Measurements from ENCODE around the gene SERP2. TPM values are rescaled to one million over a fixed set of nuclear protein-coding genes. Genes with fewer than 3 reads are reported as not detected.

SERP2 gene
- total RNA-seq, 2 experiments from 2014 or later = not detected

DNA sequence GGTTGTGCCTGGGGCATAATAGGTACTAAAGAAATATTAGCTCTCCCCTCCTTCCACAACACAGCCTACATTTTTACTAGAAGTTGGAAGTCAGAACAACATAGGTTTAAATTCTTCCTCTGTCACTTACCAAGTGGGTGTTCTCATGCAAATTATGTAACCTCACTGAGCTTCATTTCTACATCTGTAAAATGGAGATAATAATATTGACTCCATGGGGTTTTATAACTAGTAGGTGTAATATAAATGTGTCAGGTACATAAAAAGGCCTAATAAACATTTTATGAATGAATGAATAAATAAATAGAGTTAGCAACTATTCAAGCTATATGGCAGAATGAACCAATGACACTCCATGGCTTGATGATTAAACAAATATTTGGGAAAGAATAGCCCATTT lies 27.1 kb upstream of the SERP2 start:
- no peaks in the 10 kb centered on the region for H3K27me3 Mint-ChIP-seq
- no peak for DNase-seq
- POLR2A ChIA-PET = no interaction called here
- H3K4me3 Mint-ChIP-seq = no peak overlapping the region
- H3K4me1 Mint-ChIP-seq = peaks cover 1% of the 10 kb centered on the region
- no peaks in the 10 kb centered on the region for H3K36me3 Mint-ChIP-seq (ENCODE audit: low read depth)
- H3K9me3 Mint-ChIP-seq = no peaks in the 10 kb centered on the region
- CTCF ChIA-PET = interaction anchor here (1.0 kb wide), 1 partner anchor 13 kb away, joined by 3 read pairs; no protein-coding TSS in a partner anchor
- H3K27ac Mint-ChIP-seq = no peak overlapping the region

DNA sequence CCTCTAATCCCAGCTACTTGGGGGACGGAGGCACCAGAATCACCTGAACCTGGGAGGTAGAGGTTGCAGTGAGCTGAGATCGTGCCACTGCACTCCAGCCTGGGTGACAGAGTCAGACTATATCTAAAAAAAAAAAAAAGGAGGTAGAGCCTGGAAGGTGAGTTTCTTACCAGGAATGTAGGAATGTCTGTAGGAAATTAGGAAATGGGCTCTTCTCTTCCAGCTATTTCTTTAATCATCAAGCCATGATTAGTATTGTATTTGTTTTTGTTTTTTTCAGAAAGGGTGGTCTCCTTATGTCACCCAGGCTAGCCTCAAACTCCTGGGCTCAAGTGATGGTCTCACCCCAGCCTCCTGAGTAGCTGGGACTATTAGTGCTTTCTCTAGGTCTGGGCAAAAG lies 26.3 kb upstream of the SERP2 start:
- Mint-ChIP-seq H3K36me3 (ENCODE audit: low read depth) (no peaks in the 10 kb centered on the region), H3K9me3 (no peaks in the 10 kb centered on the region), H3K4me1 (peaks cover 7% of the 10 kb centered on the region), H3K27ac (no peak overlapping the region), H3K27me3 (no peaks in the 10 kb centered on the region), H3K4me3 (no peak overlapping the region)
- ChIA-PET CTCF (interaction anchor here (0.6 to 1.0 kb wide), 2 partner anchors 14 to 216 kb away, joined by 3 read pairs; no protein-coding TSS in a partner anchor), POLR2A (no interaction called here)
- DNase-seq = no peak

DNA sequence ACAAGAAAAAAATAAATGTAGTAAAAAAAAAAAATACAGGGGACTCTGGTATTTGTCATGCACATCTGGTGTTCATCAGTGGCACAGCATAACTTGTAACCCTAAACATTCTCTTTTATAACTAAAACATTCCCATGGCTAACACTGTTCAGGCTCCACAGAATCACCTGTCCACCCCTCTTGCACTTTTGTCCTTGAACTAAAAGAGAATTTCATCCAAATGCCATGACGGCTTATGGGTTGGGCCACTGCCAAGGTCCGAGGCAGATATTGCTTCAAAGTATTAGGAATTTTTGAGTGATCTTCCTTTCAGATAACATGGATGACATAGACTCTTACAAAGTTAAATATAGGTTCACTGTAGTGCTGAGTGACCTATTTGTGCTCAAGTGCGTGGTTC lies 25.7 kb upstream of the SERP2 start:
- no peak for DNase-seq
- Mint-ChIP-seq H3K9me3 (no peaks in the 10 kb centered on the region), H3K27ac (no peak overlapping the region), H3K4me1 (peaks cover 12% of the 10 kb centered on the region), H3K27me3 (no peaks in the 10 kb centered on the region), H3K36me3 (ENCODE audit: low read depth) (no peaks in the 10 kb centered on the region), H3K4me3 (no peak overlapping the region)
- POLR2A ChIA-PET = no interaction called here
- CTCF ChIA-PET = interaction anchor here (0.6 kb wide), 1 partner anchor 217 kb away, joined by 3 read pairs; no protein-coding TSS in a partner anchor

DNA sequence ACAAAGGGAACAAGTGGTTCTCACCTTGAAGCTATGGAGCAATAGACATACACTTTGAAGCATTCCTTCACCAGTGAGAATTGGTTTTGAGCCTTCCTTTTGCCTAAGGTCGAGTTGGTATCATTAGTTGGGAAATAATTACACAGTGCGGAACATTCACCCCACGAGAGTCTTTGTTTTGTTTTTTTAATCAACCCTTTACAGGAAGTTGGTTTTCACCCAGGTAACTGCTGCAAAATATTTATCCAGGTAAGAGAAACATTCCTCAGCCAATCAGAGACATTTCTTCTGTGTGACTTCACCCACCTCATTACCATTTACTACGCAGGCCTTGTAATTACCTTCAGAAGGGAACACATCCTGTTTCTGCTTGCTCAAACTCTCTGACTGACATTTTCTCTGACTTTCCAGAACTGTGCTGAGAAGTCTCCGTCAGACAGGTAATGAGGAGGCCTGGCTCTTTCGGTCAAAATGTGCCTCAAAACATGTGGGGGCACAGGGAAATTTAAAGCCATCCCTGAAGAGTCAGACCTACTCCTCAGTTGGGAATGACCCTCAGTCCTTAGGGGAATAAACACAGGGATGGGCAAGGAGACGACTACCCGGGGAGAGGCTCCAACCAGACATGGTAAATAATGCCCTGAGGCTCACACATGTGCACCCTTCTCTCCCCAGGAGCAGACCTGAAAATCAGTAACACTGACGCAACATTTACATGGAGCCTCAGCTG lies 22.7 kb upstream of the SERP2 start:
- Mint-ChIP-seq H3K4me1 (peaks cover 12% of the 10 kb centered on the region), H3K9me3 (no peaks in the 10 kb centered on the region), H3K27me3 (peaks cover 6% of the 10 kb centered on the region), H3K36me3 (ENCODE audit: low read depth) (no peaks in the 10 kb centered on the region), H3K4me3 (no peak overlapping the region), H3K27ac (no peak overlapping the region)
- POLR2A ChIA-PET = no interaction called here
- DNase-seq = no peak
- CTCF ChIA-PET = no interaction called here

DNA sequence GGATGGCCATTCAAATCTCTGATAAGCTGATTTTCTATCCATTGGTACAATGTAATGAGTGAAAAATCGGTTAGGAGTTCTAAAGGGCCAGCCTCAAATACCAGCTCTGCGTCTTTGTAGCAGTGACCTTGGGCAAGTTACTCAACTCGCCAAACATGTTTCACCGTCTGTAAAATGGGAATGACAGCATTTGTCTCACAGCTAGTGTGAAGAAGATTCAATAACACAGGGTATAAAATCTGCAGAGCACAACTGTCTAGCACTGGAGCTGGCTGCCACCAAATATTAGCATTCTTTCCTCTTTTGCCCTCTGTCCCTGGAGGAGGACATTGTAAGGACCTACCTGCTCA lies 22.1 kb upstream of the SERP2 start:
- POLR2A ChIA-PET = no interaction called here
- H3K36me3 Mint-ChIP-seq (ENCODE audit: low read depth) = no peaks in the 10 kb centered on the region
- peaks cover 12% of the 10 kb centered on the region for H3K4me1 Mint-ChIP-seq
- CTCF ChIA-PET = interaction anchor here (0.6 to 1.0 kb wide), 2 partner anchors 16 to 32 kb away, joined by 3 to 5 read pairs; no protein-coding TSS in a partner anchor
- H3K27ac Mint-ChIP-seq = no peak overlapping the region
- H3K9me3 Mint-ChIP-seq = no peaks in the 10 kb centered on the region
- H3K27me3 Mint-ChIP-seq = peaks cover 6% of the 10 kb centered on the region
- DNase-seq = no peak
- H3K4me3 Mint-ChIP-seq = no peak overlapping the region

DNA sequence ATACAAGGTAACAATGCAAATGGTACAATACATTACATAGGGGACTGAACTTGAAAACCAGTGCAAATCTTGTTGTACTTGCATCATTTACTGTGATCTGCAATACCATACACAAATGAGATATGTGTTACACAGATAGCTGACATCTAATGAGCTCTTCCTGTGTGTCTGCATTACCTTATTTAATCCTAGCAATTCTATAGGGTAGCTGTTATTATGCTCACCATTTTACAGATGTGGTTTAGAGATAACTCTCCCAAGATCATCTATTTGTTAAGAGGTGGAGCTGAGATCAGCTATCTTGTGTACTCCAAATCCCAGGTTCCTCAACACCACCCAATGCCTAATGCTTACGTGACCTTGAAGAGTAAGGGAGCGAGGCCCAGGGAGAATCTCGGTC lies 21.4 kb upstream of the SERP2 start:
- POLR2A ChIA-PET = no interaction called here

DNA sequence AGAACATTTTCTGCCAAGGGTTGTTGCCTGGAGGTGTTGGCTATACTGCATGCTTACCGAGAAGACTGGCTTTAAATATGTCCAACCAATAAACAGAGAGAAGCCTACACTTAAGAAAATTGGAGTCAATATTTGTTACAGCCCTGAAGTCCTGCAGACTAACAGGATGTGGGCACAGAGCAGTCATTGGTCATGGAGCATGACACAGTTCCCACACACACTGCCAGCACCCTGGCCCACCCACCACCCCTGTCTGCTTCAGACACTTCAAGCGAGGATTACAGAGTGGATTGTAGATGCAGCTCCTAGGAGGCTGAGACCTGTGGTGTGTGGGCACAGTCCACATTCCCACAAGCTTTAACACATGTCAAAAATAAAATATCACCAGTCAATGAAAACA lies 21.0 kb upstream of the SERP2 start:
- peaks cover 12% of the 10 kb centered on the region for H3K4me1 Mint-ChIP-seq
- CTCF ChIA-PET = interaction anchor here (0.6 to 1.0 kb wide), 3 partner anchors 17 to 408 kb away, joined by 3 read pairs; no protein-coding TSS in a partner anchor

More for the DNA sequence above, 21.4 kb upstream of the SERP2 start:
- no peaks in the 10 kb centered on the region for H3K36me3 Mint-ChIP-seq (ENCODE audit: low read depth)
- CTCF ChIA-PET = interaction anchor here (0.6 to 1.0 kb wide), 4 partner anchors 17 to 408 kb away, joined by 3 to 5 read pairs (median 3); no protein-coding TSS in a partner anchor
- peaks cover 6% of the 10 kb centered on the region for H3K27me3 Mint-ChIP-seq
- DNase-seq = no peak
- H3K4me3 Mint-ChIP-seq = no peak overlapping the region
- no peaks in the 10 kb centered on the region for H3K9me3 Mint-ChIP-seq
- peaks cover 12% of the 10 kb centered on the region for H3K4me1 Mint-ChIP-seq
- no peak overlapping the region for H3K27ac Mint-ChIP-seq

DNA sequence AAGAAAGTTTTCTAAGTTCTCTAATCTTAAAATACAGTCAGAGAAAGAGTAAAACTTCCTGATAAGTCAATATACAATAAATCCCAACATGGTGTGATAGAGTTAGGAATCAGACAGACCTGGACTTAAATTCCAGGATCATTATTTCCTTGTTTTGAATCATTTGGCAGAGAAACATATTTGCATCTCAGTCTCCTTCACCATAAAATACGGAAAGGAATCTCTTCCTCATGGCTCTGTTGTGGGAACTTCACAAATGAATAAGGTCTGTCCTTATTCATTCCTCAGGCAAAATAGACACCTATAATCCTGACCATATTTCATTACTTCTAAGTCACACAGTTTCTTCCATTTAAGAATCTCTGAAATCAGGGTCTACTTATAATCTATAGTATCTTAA lies 19.3 kb upstream of the SERP2 start:
- Mint-ChIP-seq H3K9me3 (no peaks in the 10 kb centered on the region), H3K36me3 (ENCODE audit: low read depth) (no peaks in the 10 kb centered on the region), H3K4me3 (no peak overlapping the region), H3K27me3 (peaks cover 8% of the 10 kb centered on the region), H3K4me1 (peaks cover 12% of the 10 kb centered on the region), H3K27ac (no peak overlapping the region)
- no peak for DNase-seq
- CTCF ChIA-PET = no interaction called here
- POLR2A ChIA-PET = no interaction called here

More for the DNA sequence above, 21.0 kb upstream of the SERP2 start:
- H3K4me3 Mint-ChIP-seq = no peak overlapping the region
- H3K27ac Mint-ChIP-seq = no peak overlapping the region
- no peaks in the 10 kb centered on the region for H3K36me3 Mint-ChIP-seq (ENCODE audit: low read depth)
- no peak for DNase-seq
- H3K9me3 Mint-ChIP-seq = no peaks in the 10 kb centered on the region
- POLR2A ChIA-PET = no interaction called here
- H3K27me3 Mint-ChIP-seq = peaks cover 8% of the 10 kb centered on the region

DNA sequence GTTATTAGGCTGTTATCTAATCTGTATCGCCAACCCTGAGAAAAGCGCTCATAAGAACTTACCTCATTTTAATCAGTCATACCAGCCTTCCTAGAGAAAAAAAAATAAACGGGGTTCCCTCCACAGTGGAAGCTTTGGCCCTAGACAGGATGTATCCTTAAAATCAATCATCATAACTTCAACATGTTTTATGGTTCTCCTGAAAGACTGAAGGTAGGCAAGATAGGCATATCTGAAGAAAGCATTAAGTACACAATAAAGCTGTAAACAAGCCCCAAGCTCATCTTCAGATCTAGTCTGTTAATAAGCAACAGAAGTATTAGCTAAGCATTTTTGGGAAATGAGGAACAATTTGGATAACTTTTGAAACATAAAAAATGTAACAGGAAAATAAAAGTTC lies 18.7 kb upstream of the SERP2 start:
- H3K36me3 Mint-ChIP-seq (ENCODE audit: low read depth) = no peaks in the 10 kb centered on the region
- no peaks in the 10 kb centered on the region for H3K9me3 Mint-ChIP-seq
- no peak for DNase-seq
- H3K27ac Mint-ChIP-seq = no peak overlapping the region
- no peak overlapping the region for H3K4me3 Mint-ChIP-seq
- ChIA-PET CTCF (no interaction called here), POLR2A (no interaction called here)
- peaks cover 8% of the 10 kb centered on the region for H3K27me3 Mint-ChIP-seq
- H3K4me1 Mint-ChIP-seq = peaks cover 12% of the 10 kb centered on the region

DNA sequence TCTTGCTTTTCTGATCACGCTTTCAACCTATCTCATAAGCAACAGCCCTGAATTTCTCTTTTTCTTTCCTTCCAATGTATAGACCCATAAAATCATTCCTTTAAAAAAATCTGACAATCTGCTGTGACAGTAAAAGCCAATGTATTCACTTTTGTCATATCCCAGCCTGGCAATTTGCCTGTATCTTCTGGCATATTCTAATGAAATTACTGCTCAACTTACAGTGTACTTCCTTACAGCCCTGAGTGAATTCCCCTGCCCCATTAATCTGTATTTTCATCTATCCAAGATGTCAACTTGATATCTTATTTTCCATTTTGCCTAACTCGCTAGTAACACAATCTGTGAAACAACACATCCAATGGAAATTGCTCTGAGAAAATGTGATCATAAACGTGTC lies 18.0 kb upstream of the SERP2 start:
- H3K9me3 Mint-ChIP-seq = no peaks in the 10 kb centered on the region
- no peaks in the 10 kb centered on the region for H3K36me3 Mint-ChIP-seq (ENCODE audit: low read depth)
- H3K4me3 Mint-ChIP-seq = no peak overlapping the region
- H3K4me1 Mint-ChIP-seq = peaks cover 12% of the 10 kb centered on the region
- ChIA-PET POLR2A (no interaction called here), CTCF (no interaction called here)
- peaks cover 8% of the 10 kb centered on the region for H3K27me3 Mint-ChIP-seq
- DNase-seq = no peak
- H3K27ac Mint-ChIP-seq = no peak overlapping the region

DNA sequence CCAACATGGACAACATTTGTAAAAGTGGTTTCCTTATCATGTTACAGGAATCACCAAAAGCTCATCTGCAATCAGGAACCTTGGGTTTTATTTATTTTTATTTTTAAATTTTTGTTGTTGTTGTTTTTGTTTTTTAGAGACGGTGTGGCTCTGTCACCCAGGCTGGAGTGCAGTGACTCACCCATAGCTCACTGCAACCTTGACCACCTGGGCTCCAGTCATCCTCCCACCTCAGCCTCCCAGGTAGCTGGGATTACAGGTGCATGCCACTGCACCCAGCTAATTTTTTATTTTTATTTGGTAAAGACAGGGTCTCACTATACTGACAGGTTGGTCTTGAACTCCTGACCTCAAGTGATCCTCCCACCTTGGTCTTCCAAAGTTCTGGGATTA lies 13.6 kb upstream of the SERP2 start:
- peaks cover 5% of the 10 kb centered on the region for H3K27me3 Mint-ChIP-seq
- H3K4me1 Mint-ChIP-seq = no peaks in the 10 kb centered on the region
- ChIA-PET CTCF (no interaction called here), POLR2A (no interaction called here)
- DNase-seq = no peak
- no peaks in the 10 kb centered on the region for H3K9me3 Mint-ChIP-seq
- no peak overlapping the region for H3K4me3 Mint-ChIP-seq
- no peak overlapping the region for H3K27ac Mint-ChIP-seq
- H3K36me3 Mint-ChIP-seq (ENCODE audit: low read depth) = no peaks in the 10 kb centered on the region

DNA sequence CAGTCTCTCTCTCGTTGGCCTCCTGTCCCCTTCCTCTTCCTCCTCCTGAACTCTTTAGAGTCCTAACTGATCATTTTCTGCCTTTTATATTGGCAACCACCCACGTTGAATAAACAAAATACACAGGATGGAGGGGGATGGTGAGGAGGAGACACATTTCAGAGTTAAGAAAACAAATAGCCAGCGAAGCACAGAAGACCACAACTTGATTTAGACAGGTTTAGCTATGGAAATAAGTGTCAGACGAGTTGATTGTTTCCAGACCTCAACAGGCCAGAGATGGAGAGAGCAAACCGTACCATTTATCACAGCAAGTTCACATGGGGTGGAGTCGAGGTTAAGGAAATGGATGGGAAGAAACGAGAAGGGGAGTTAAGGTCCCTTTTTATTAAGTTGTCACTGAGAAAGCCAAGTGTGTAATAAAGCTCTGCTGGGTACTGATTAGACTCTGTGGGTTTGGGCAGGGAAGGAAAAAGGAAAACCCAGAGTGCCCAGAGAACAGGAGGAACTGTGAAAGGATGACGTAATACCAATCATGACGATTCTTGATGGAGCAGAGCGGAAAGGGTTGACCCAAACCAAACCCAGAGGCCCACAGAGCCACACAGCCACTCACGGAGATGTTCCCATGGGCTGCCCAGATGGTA lies 11.1 kb upstream of the SERP2 start:
- ChIA-PET POLR2A (no interaction called here), CTCF (no interaction called here)
- H3K4me1 Mint-ChIP-seq = no peaks in the 10 kb centered on the region
- no peak overlapping the region for H3K4me3 Mint-ChIP-seq
- H3K36me3 Mint-ChIP-seq (ENCODE audit: low read depth) = no peaks in the 10 kb centered on the region
- no peak overlapping the region for H3K27ac Mint-ChIP-seq
- H3K9me3 Mint-ChIP-seq = no peaks in the 10 kb centered on the region
- DNase-seq = no peak
- H3K27me3 Mint-ChIP-seq = peaks cover 1% of the 10 kb centered on the region

DNA sequence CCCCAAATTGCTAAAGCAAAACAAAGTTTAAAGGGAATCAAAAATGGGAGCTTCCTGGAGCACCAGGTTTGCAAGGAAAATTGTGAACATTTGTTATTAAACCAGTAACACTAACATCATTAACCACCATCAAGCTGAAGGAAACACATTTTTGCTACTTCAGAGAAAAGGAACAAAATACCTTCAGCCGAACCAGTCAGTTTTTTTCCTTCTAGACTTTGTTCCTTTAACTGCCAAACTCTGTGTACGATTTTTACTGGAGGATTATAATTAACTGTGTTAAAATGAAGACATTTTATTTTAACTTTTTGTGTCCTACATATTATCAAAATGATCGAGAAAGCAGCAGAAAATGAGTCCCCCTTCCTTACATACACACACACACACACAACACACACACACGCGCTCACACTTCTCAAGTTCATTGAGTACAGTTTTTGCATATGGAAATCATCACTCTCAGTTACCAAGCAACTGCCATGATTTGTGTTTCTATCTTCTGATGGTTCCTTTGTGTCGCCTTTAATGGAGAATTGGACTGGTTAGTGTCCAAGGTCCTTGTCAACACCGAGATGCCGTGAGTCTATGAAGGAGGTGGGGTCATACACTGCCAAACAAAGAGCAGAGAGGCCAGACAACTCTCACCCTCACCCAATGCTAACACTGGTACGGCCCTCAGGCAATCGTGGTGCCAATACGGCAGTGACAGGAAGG lies 9.8 kb upstream of the SERP2 start:
- CTCF ChIA-PET = interaction anchor here (0.6 kb wide), 1 partner anchor 89 kb away, joined by 3 read pairs; no protein-coding TSS in a partner anchor
- H3K27ac Mint-ChIP-seq = no peak overlapping the region

More for the DNA sequence above, 9.8 kb upstream of the SERP2 start:
- POLR2A ChIA-PET = no interaction called here
- Mint-ChIP-seq H3K36me3 (ENCODE audit: low read depth) (no peaks in the 10 kb centered on the region), H3K4me3 (no peak overlapping the region), H3K27me3 (peaks cover 4% of the 10 kb centered on the region), H3K9me3 (no peaks in the 10 kb centered on the region), H3K4me1 (no peaks in the 10 kb centered on the region)
- no peak for DNase-seq
